ENCODE results near the gene ZDHHC12.

The ZDHHC12 gene, protein sequence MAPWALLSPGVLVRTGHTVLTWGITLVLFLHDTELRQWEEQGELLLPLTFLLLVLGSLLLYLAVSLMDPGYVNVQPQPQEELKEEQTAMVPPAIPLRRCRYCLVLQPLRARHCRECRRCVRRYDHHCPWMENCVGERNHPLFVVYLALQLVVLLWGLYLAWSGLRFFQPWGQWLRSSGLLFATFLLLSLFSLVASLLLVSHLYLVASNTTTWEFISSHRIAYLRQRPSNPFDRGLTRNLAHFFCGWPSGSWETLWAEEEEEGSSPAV

DNA sequence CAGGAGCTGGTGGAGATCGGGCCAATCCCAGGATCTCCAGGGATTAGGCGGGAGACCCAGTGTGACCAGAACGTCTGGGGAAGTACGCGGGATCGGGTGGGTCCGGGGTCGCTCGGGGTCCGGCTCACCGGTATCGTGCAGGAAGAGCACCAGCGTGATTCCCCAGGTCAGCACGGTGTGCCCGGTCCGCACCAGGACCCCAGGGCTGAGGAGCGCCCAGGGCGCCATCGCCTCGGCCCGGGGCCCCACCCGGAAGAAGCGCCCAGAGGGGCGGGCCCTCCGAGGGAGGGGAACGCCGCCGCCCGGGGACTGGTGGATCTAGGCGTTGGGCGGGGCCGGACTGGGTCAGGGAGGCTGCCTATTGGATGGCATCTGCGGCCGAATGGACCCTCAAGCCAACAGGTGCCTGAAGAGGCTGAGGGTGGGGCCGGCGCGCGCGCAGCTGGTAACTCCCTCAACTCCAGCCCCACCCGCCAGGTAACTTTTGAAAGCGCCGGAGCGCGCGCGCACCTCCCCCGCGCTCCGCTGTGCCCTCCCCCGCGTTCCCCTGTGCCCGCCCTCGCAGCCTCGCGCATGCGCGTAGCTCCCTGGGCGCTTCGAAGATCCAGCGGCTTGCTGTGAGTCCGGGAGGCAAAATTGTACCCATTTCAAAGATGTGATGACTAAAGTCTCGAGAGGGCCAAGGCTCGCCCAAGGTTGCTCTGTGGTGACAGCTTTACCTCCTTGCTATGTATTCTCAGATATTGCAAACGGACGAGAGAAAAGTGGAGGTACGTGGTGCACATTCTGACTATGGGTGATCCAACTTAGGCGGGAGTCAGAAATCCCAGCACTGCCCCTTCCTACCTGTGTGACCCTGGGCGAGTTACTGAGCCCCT lies at the start of gene ZDHHC12:
Gene ZDHHC12, minus strand, starts transcription at position 262 of the 878 bp plus-strand sequence. Its CDS starts 34 bp downstream, at position 228.
- peak; percentile 93 for DNase-seq

DNA sequence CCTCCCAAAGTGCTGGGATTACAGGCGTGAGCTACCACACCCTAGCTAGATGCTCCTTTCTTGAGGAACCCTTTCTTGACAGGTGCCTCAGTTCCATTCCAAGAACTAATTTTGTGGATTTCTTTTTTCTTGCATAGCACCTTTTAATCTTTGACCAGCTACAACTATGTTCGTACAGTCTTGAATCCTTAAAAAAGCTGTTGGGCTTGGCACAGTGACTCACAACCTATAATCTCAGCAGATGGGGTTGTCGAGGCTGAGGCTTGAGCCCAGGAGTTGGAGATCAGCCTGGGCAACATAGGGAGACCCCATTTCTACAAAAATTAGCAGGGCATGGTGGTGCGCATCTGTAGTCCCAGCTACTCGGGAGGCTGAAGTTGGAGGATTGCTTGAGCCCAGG lies 49.1 kb upstream of the ZDHHC12 start:
- no peak for DNase-seq

DNA sequence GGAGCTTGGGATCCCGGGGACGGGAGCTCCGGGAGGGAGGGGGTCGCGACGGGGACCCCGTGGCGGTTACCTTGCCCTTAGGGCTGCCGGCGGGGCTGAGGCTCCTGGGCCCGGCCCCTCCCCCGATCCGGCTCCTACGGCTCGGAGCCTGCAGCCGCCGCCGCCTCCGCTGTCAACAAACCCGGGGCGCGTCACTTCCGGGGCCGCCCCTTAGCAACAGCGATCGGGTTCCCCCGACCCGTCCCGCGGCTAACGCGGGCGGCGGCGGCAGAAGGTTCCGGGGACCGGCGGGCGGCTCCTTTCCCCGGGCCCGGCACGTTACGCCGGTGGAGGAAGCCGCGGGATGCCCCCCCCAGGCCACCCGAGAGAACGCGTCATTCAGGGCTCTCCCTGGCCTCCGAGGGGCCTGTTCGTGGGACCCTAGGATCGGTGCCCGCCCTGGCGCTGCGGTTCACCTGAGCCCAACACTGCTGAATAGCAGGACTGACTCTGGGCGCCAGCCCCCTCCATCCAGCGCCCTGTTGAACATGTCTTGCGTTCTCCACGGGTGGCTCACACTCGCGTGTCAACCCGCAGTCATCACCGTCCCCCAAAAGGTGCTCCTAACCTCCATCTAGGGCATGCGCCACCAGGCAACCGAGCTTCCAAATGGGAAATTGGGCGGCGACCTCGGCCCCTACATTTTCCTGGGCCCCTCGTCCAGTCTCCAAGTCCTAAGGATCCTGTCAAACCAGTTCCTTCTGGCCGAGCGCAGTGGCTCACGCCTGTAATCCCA lies 48.0 kb upstream of the ZDHHC12 start, which contains the start of gene ZER1:
Gene ZER1, minus strand, starts transcription at position 183 of the 775 bp plus-strand sequence. CDS start 16,362 bp downstream, outside the sequence.
- peak; percentile 55 for DNase-seq

DNA sequence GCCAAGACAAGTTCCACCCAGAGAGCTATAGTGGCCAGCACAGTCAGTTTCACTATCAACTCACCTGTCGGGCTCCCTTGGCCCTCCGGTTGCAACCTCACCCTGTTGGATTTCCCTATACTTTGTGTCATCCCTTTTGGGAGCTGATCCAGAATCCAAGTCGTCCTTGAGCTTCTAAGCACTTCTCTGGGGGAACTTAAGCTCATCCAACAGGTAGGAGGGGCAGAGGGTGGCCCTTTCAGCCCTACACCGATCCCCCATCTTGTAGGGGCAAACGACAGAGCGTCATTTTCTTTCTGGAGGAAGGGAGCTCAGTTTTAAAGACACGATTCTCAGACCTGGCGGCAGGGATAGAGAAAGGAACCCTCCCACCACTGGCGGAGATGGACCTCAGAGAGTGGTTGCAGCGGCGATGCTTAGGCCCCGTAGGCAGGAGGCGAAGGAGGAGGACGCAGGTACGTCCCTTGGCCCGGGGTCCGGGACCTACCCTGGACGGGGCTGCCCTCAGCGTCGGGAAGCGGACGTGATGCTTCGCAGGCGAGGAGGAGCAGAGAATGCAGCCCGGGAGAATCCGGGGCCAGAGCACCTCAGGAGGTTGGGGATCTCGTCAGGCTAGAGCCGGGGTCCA lies 47.3 kb upstream of the ZDHHC12 start:
- no peak for DNase-seq

DNA sequence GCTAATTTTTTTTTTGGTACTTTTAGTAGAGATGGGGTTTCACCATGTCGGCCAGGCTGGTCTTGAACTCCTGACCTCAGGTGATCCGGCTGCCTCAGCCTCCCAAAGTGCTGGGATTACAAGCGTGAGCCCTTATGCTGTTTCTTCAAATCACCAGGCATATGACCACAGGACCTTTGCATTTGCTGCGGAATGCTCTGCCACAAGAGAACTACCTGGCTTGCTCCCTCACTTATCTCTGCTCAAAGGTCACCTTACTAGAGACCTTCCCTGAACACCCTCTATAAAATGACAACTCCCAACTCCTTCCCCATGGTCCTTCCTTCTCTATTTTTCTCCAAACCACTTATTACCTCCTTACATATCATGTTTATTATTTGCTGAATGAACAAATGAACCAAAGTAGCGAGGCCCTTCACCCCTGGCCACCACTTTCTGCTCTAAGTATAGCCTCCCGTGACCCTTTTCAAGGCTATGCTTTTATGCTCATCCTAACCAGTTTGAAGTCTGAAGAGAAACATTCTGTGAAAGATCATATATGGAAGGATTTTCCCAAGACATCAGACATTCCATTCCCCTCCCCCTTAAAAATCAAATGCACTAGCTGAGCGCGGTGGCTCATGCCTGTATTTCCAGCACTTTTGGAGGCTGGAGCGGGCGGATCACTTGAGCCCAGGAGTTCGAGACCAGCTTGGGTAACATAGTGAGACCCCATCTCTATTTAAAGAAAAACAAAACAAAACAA lies 46.5 kb upstream of the ZDHHC12 start:
- DNase-seq = no peak

DNA sequence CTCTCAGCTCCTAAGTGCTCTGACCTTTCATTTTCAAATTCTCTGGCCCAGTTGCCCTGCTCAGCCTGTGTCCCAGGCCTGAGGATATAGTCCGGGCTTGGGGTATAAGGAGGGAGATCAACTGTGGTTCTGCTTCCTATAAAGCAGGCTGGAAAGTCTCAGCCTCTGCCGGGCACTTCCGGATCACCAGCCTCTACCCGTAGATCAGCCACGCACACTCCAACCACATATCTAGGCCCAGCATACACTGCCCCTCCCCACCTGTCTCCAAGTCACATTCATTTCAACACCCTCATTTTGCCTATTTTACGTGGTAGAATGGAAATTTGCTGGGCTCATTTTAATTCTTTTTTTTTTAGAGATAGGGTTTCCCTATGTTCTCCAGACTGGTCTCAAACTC lies 44.7 kb upstream of the ZDHHC12 start:
- DNase-seq = no peak

DNA sequence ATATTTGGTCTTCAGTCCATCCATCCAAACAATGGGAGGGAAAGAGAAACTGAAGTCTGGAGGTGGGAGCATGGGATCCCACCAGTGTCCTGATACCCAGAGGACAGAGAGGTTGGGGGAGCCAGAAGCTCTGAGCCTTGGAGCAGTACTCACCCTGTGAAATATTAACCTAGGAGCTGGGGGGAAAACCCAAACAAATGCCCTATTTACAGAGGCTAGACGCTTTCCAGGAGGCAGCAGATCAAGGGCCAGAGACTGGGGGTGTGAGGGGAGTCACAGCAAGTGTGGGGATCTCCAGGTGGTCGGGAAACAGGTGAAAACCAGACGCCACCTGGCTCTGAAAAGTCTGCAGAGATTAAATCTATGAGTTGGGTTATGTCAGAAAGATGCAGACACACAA lies 41.6 kb upstream of the ZDHHC12 start:
- no peak for DNase-seq

DNA sequence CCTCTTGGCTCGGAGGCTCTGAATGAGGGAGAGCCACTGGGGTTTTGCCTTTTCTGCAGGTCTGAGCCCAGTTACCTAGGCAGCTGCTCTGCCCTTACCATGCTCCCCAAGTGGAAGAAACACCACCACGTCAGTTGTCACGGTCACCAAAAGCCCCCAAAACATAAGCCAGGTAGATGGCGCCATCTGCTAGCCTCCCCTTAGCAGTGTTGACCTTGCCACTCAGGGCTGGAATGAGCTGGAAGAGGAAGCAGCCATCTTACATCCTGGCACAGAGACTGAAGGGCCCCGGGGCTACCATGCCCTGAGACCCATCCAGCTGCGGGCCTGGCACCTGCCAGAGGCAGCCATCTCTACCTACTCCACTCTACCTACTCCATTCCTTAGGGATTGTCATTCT lies 40.4 kb upstream of the ZDHHC12 start:
- DNase-seq = no peak

DNA sequence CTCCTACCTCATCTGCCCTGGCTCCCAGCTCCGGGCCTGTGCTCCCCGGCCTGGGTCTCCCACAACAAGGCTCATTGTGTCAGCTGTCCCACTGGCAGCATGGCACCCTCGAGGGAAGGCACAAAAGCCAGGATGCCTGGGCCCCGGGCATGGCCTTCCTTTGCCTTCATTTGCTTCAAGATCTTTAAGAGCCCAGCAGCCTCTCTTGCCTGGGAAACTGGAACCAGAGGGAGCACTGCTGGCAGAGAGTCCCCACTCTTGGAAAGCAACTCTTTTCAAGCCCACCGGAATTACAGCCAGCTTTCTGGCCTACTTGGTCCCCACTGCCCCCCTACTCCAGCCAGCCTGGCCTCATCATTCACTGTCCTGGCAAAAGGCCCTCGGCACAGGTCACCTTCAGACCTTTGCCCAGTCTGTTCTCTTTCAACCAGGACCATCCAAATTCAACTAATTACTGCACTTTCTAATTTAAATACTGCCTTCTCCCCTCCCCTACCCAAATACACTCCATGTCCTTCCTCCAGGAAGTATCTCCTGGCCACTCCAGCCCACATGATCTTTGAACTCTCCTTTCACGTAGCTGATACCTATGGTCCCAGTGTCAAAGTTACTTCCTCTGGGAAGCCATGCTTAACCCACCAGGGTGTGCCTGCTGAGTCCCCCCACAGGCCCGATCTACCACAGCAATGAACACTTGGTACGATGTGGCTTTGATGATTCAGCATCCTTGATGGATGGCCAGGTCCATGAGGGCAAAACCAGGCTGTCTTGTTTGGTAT lies 38.9 kb upstream of the ZDHHC12 start:
- no peak for DNase-seq

DNA sequence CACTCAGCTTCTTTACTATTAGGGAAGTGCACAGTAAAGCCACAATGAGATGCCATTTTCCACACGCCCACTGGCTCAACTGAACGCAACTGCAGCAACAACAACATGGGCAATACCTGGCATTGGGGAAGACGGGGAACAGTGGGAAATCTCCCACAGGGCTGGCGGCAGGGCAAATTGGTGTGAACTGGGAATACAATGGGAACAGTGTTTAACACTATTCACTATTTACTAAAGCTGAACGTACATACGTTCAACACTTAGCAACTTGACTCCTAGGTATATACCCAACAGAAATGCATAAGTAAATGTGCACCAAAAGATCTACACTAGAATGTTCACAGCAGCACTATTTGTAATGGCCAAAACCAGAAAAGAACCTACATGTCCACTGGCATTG lies 33.7 kb upstream of the ZDHHC12 start:
- no peak for DNase-seq

DNA sequence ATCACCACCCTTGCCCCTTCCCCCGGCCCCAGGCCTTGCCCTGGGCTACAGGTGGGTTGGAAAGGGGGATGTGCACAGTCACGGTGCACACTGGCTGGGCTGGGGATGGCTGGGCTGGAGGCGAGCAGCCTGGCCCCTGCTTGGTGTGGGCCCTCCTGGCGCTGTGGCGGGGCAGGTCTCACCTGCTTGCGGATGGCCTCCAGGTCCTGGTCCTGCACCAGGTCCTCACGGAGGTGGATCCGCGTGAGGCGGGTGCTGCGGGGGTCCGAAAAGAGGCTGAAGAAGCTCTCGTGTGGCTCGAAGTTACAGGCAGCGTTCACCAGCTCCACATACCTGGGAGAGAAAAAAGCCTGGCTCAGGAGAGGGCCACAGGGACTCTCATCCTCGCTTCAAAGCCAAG lies 29.7 kb upstream of the ZDHHC12 start:
- no peak for DNase-seq

DNA sequence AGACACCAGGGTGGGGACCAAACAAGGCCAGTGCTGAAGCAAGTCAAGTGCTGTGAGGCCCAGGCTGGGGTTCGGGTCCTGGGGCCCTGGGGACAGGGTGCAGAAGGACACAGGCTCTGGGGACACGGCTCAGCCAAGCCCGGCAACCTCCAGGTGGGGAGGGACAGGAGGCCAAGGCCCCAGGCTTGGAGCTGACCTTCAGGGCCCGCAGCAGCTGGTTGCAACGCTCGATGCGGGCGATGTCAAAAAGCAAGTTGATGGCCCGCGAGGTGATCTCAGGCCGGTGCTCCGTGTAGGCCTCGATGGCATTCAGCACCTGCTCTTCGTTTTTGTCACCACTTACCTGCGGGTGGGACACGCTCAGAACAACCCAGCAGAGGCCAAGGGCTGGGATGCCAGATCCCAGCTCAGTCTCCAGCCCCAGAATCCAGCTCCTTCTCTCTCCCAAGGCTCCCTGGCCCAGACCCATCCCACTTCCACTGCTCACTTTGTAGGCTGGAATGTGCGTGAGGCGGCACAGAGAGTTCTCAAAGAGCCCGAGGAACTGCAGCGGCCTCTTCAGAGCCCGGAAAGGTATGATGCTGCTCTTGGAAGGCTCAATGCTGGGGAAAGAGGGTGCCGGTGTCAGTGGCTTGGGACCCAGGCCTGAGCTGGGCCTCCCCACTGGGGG lies 27.1 kb upstream of the ZDHHC12 start:
- DNase-seq = no peak

DNA sequence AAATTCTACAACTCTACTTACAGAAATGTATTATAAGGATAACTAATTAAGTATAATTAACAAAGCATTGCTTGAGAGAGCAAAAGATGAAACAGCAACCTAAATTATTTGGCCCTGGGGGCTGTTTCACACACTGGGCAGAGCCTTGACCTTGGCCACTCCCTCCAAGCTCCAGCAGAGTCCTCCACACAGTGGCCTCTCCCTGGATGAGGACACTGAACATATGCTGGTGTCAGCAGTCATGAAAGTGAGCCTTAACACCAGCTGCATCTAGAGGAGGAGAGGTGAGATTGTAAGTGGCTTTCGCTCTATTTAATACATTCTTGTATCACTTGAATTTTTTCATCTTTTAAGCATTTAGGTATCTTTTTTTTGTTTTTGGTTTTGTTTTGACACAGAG lies 23.3 kb upstream of the ZDHHC12 start:
- DNase-seq = no peak

DNA sequence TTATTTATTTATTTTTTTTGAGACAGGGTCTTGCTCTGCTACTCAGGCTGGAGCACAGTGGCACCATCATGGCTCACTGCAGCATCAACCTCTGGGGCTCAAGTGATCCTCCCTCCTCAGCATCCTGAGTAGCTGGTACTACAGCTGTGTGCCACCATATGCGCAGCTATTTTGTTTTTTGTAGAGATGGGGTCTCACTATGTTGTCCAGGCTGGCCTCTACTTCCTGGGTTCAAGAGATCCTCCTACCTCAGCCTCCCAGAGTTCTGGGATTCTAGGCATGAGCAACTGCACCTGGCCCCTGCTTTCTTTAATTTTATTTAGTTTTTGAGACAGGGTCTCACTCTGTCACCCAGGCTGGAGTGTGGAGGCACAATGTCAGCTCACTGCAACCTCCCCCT lies 19.5 kb upstream of the ZDHHC12 start:
- DNase-seq = no peak

DNA sequence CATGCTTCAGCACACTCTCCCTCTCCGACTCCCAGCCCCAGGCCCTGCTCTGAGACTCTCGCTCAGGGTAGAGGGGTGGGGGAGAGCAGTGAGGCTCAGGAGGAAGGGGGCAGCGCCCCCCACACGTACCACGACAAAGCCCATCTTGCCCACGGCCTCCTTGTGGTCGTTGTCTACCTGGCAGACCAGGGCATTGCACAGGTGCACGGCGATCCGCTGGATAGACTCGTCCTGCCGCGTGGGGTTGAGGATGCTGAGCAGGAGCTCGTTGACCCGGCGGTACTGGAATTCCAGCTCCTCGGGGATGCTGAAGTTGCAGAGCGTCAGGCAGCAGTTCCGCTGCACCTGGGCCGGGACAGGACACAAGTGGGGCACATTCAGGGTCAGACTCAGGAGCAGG lies 18.5 kb upstream of the ZDHHC12 start:
- DNase-seq = no peak

DNA sequence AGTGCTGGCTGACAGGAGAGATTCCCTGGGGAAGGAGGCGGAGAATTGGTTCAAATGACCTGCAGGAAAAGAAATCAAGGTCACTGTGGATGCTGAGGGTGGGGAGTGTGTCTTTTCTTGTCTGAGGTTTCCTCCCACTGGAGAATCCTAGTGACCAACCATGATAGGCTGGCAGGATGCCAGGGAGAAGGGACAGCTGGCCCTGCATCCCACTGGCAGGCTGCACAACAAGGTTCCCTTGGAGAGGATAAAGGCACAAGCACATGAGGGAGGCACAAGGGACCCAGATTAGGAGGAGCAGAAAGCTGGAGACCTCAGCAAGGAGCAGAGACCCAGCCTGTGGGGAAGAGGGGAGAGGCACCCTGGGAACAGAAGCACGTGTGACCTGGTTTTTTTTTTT lies 11.4 kb upstream of the ZDHHC12 start:
- no peak for DNase-seq

DNA sequence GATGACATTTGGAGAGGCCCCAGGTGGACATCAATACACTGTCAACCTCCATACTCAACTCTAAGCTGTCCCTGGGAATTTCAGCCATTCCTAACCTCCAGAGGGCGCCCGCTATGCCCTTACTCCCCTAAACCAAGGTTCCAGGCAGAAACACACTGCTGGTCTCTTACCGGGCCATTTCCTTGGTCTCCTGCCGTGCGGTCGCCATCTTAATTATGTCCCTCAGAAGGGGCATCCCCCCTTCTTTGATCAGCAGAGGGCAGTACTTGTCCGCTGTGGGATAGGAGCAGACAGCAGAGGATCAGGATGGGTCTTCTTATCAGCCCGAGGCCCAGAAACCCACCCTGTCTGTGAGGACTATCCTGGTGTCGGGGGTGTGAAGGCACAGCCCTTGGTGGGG lies 9.3 kb upstream of the ZDHHC12 start:
- DNase-seq = peak; percentile 59

DNA sequence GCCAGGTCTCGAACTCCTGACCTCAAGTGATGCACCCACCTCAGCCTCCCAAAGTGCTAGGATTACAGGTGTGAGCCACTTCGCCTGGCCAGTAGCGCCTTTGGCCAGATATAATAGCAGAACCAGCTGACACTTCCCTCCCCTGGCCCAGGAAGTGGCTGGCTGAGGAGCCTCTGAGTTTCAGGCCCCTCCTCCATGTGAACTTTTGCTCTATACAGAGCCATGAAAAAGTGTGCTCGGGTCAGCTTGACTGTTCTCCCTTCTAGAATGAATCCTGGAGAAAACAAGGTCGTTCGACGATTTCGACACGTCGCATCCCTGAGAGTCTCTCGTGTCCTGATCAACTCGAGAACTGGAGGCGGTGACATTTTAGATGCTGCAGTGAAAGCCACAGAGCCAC lies 8.6 kb upstream of the ZDHHC12 start:
- no peak for DNase-seq

DNA sequence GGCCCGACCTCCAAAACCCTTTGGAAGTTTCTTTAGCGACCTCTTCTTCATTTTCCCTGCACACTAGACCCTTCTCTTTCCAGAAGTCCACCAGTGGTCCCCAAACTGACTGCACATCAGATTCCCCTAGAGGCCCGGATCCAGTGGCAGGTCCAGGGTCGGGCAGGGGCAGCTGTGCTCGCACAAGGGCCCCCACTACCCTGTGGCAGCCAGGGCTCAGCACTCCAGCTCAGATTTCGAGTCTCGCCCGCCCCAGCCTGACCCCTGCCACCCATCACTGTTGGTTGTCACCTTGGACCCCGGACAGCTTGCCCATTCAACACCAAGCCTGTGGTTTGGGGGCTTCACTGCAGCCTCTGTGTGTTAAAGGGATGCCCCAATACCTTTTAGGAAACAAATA lies 7.8 kb upstream of the ZDHHC12 start:
- DNase-seq = no peak

DNA sequence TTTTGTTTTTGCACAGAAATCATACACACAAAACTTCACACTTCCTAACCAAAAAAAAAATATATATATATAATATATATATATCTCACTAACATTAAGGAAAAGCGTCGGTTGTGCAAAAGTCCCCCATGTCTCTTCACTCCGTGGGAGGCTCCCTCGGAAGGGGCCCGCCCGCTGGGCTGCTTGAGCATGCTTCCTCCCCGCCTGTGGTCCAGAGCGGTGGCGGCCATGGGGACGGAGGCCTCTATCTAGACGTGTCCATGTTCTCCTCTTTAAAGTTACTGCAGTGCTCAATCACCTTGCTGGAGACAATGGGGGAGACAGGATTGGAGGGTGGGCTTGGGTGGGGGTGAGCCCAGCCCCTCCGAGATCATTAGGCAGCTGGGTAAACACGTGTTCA lies 7.2 kb upstream of the ZDHHC12 start:
- DNase-seq = no peak
